ENCODE measurements around the gene PDXP.
A peak's percentile ranks its signal among the peaks of the same experiment; 100 is the strongest.
"Not testable (repeated sequence)": the region's sequence is repeated elsewhere in the genome, so short reads cannot be mapped to it uniquely, and the experiment has no call there.

PDXP gene
- 0.06 to 0.35 reads per million in 2 experiments for total RNA-seq

GRCh38 chr22:37658133-37659065, at the start of gene PDXP:
Gene PDXP (plus strand): TSS chr22:37658723. CDS start chr22:37658783, 60 bp downstream.
- DNase-seq (ENCODE audit: low read depth): peak; percentile 94

- DNase-seq (ENCODE audit: low read depth): no peak
Observed at GRCh38 chr22:37609240-37610152, 49.0 kb upstream of the PDXP start.

- DNase-seq (ENCODE audit: low read depth): not testable (repeated sequence)
Observed at GRCh38 chr22:37610153-37610475, 48.4 kb upstream of the PDXP start.

- DNase-seq (ENCODE audit: low read depth): no peak
Observed at GRCh38 chr22:37610480-37611129, 47.9 kb upstream of the PDXP start.

- DNase-seq (ENCODE audit: low read depth): no peak
Observed at GRCh38 chr22:37611207-37611606, 47.3 kb upstream of the PDXP start.

GRCh38 chr22:37616201-37617083, 42.1 kb upstream of the PDXP start:
- no peak for DNase-seq (ENCODE audit: low read depth)

GRCh38 chr22:37617431-37617830, 41.1 kb upstream of the PDXP start:
- no peak for DNase-seq (ENCODE audit: low read depth)

GRCh38 chr22:37618072-37618656, 40.4 kb upstream of the PDXP start:
- no peak for DNase-seq (ENCODE audit: low read depth)

- DNase-seq (ENCODE audit: low read depth): no peak
Observed at GRCh38 chr22:37618674-37619073, 39.8 kb upstream of the PDXP start.

GRCh38 chr22:37619991-37620390, 38.5 kb upstream of the PDXP start:
- no peak for DNase-seq (ENCODE audit: low read depth)

- DNase-seq (ENCODE audit: low read depth): no peak
Observed at GRCh38 chr22:37621352-37621860, 37.1 kb upstream of the PDXP start.

- DNase-seq (ENCODE audit: low read depth): peak; percentile 60
Observed at GRCh38 chr22:37623075-37624016, 35.2 kb upstream of the PDXP start.

- no peak for DNase-seq (ENCODE audit: low read depth)
Observed at GRCh38 chr22:37624017-37624365, 34.5 kb upstream of the PDXP start.

GRCh38 chr22:37624876-37625275, 33.6 kb upstream of the PDXP start:
- no peak for DNase-seq (ENCODE audit: low read depth)

- DNase-seq (ENCODE audit: low read depth): no peak
Observed at GRCh38 chr22:37625737-37626136, 32.8 kb upstream of the PDXP start.

GRCh38 chr22:37626144-37626543, 32.4 kb upstream of the PDXP start:
- no peak for DNase-seq (ENCODE audit: low read depth)

GRCh38 chr22:37626556-37627075, 31.9 kb upstream of the PDXP start:
- no peak for DNase-seq (ENCODE audit: low read depth)

- no peak for DNase-seq (ENCODE audit: low read depth)
Observed at GRCh38 chr22:37627121-37627520, 31.4 kb upstream of the PDXP start.

- DNase-seq (ENCODE audit: low read depth): no peak
Observed at GRCh38 chr22:37627545-37627944, 31.0 kb upstream of the PDXP start.
